Measurements from ENCODE around the gene SGCB.
A peak's percentile ranks its signal among the peaks of the same experiment; 100 is the strongest.

SGCB gene

DNA sequence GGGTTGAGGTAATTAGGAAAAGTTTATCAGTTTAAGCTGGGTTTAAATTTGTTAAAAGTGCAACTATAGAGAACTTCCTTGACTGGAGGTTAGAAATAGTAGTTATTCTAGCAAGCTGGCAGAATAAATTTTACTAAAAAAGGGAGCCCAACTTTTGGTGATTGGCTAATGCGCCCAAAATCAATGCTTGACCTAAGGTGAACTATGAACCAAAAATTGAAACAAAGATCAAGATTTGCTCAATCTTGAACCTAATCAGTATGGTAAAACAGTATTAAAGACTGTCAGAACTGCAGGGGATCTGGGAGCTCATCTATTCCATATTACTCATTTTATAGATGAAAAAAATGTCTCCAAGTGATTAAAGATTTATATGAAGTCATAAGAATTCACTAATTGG is 6.9 kb upstream of the SGCB start:
- H2AFZ ChIP-seq (ENCODE audit: low read depth, low read length, severe bottlenecking), result no peak overlapping the region
- no peaks in the 10 kb centered on the region for H3K36me3 ChIP-seq (ENCODE audit: low read length)
- no peaks in the 10 kb centered on the region for H3K9me2 ChIP-seq (replicated peaks; ENCODE audit: insufficient read depth, low read length)
- no peaks in the 10 kb centered on the region for H3K9me3 ChIP-seq (ENCODE audit: insufficient read depth, low read length)
- H3F3A ChIP-seq (ENCODE audit: insufficient read depth), result no peaks in the 10 kb centered on the region
- H3K9ac ChIP-seq (ENCODE audit: low read length), result no peak overlapping the region
- H3K27ac ChIP-seq (ENCODE audit: low read depth, low read length), result no peak overlapping the region
- H4K20me1 ChIP-seq (ENCODE audit: low read depth, low read length), result no peaks in the 10 kb centered on the region
- no peaks in the 10 kb centered on the region for H3K79me2 ChIP-seq (ENCODE audit: insufficient read depth, low read length)
- TF ChIP-seq EZH2phosphoT487 (conservative IDR thresholded peaks at IDR 0.05; ENCODE audit: low read length) (no peak), CTCF (IDR thresholded peaks at IDR 0.05; ENCODE audit: insufficient read depth, low read length, poor library complexity, severe bottlenecking) (no peak)
- H3K27me3 ChIP-seq (ENCODE audit: low read length), result no peaks in the 10 kb centered on the region
- no peak overlapping the region for H3K4me3 ChIP-seq (ENCODE audit: insufficient read depth, low read length, poor library complexity, severe bottlenecking)
- H3K4me2 ChIP-seq (ENCODE audit: low read depth, low read length, poor library complexity, severe bottlenecking), result no peak overlapping the region

DNA sequence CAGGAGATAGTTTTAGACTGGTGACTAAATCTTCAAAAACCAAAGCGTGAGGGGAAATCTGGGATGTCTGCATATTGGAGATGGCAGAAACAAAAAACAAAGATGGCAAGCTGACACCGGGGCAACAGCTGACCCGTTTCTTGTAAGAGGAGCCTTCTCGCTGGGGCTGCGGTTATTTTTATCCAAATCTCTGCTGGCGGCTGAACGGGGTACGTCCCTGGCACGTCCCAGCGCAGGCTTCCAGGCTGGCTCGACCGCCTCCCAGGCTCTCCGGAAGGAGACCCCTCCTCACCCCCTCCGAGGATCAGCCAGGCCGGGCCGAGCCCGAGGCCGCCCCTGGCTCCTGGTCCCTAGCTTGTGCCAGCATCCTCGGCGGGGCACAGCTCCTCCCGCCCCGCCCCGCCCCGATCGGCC is 403 bp downstream of the SGCB start:
- Histone ChIP-seq H3K4me3 (ENCODE audit: insufficient read depth, low read length, poor library complexity, severe bottlenecking) (peak overlapping the region; percentile 65), H3F3A (ENCODE audit: insufficient read depth) (no peaks in the 10 kb centered on the region)

DNA sequence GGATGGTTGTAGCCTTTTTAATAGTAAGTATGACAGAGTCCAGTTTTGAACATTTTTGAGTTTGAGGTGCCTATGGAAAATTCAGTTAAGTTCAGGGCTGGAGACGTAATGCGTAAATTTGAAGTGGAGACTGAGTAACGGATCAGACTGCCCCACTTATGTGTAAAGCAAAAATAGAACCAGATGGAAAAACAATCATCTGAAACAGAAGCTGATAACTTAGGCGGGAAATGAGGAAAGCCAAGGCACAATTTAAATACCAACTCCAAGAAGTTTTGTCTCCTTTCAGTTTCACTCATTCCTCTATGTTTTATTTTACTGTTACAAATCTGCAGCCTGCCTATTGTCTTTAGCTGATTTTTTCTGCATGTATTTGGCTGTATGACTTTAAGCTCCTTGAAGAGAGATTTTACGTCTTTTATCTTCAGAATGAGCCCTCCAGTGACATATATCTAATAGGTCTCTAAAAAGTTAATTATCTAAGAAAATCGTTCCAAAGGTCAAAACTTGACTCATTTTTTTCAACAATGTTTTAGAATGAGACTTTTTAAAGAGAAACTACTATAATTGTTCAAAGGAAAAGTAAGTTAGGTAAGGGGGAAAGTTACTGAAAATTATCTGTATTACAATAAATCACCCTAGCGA is 1.1 kb downstream of the SGCB start:
- Histone ChIP-seq H3K4me3 (ENCODE audit: insufficient read depth, low read length, poor library complexity, severe bottlenecking) (peak overlapping the region; percentile 65), H3K9me3 (ENCODE audit: insufficient read depth, low read length) (no peaks in the 10 kb centered on the region), H3K27ac (ENCODE audit: low read depth, low read length) (no peak overlapping the region), H3K9me2 (replicated peaks; ENCODE audit: insufficient read depth, low read length) (no peaks in the 10 kb centered on the region), H4K20me1 (ENCODE audit: low read depth, low read length) (no peaks in the 10 kb centered on the region), H3F3A (ENCODE audit: insufficient read depth) (no peaks in the 10 kb centered on the region), H2AFZ (ENCODE audit: low read depth, low read length, severe bottlenecking) (peak overlapping the region; percentile 57), H3K79me2 (ENCODE audit: insufficient read depth, low read length) (peaks cover 4% of the 10 kb centered on the region; the same call in 1 of the 2 replicates), H3K4me2 (ENCODE audit: low read depth, low read length, poor library complexity, severe bottlenecking) (peak overlapping the region; percentile 79), H3K36me3 (ENCODE audit: low read length) (no peaks in the 10 kb centered on the region), H3K9ac (ENCODE audit: low read length) (peak overlapping the region; percentile 64), H3K27me3 (ENCODE audit: low read length) (no peaks in the 10 kb centered on the region)
- TF ChIP-seq EZH2phosphoT487 (conservative IDR thresholded peaks at IDR 0.05; ENCODE audit: low read length) (no peak), CTCF (IDR thresholded peaks at IDR 0.05; ENCODE audit: insufficient read depth, low read length, poor library complexity, severe bottlenecking) (no peak)

More for the DNA sequence above, 403 bp downstream of the SGCB start:
- no peaks in the 10 kb centered on the region for H3K9me2 ChIP-seq (replicated peaks; ENCODE audit: insufficient read depth, low read length)
- peaks cover 4% of the 10 kb centered on the region; the same call in 1 of the 2 replicates for H3K79me2 ChIP-seq (ENCODE audit: insufficient read depth, low read length)
- no peaks in the 10 kb centered on the region for H4K20me1 ChIP-seq (ENCODE audit: low read depth, low read length)
- no peaks in the 10 kb centered on the region for H3K27me3 ChIP-seq (ENCODE audit: low read length)
- TF ChIP-seq EZH2phosphoT487 (conservative IDR thresholded peaks at IDR 0.05; ENCODE audit: low read length), result no peak
- H3K9ac ChIP-seq (ENCODE audit: low read length), result peak overlapping the region; percentile 64
- no peak overlapping the region for H3K27ac ChIP-seq (ENCODE audit: low read depth, low read length)
- H3K36me3 ChIP-seq (ENCODE audit: low read length), result no peaks in the 10 kb centered on the region
- no peaks in the 10 kb centered on the region for H3K9me3 ChIP-seq (ENCODE audit: insufficient read depth, low read length)
- H2AFZ ChIP-seq (ENCODE audit: low read depth, low read length, severe bottlenecking), result peak overlapping the region; percentile 57
- peak overlapping the region; percentile 79 for H3K4me2 ChIP-seq (ENCODE audit: low read depth, low read length, poor library complexity, severe bottlenecking)

DNA sequence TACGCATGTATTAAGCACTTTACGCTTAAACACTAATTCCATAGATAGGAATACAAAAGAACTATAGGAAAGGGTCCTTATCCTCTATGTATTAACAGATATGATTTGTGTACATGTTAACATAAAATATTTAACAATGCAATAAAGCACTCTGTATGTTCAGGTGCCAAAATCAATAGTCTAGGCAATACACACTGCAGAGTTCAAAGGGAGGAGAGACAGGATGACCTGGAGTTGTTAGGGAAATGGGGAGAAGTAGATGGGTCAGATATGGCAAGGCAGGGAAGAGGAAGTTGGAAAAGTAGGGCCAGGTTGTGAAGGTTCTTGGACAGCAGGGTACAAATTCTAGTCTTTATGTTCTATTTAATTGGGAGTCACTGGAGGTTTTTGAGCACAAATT is 2.9 kb downstream of the SGCB start:
- Histone ChIP-seq H4K20me1 (ENCODE audit: low read depth, low read length) (no peaks in the 10 kb centered on the region), H3K27ac (ENCODE audit: low read depth, low read length) (no peak overlapping the region), H3K27me3 (ENCODE audit: low read length) (no peaks in the 10 kb centered on the region), H3K9me2 (replicated peaks; ENCODE audit: insufficient read depth, low read length) (no peaks in the 10 kb centered on the region), H3K36me3 (ENCODE audit: low read length) (0 out of 2 replicates have a peak, but pooled peaks cover 5% of the 10 kb centered on the region), H3K9me3 (ENCODE audit: insufficient read depth, low read length) (no peaks in the 10 kb centered on the region), H3K79me2 (ENCODE audit: insufficient read depth, low read length) (peaks cover 4% of the 10 kb centered on the region; the same call in 1 of the 2 replicates), H2AFZ (ENCODE audit: low read depth, low read length, severe bottlenecking) (no peak overlapping the region), H3F3A (ENCODE audit: insufficient read depth) (no peaks in the 10 kb centered on the region), H3K4me3 (ENCODE audit: insufficient read depth, low read length, poor library complexity, severe bottlenecking) (no peak overlapping the region), H3K9ac (ENCODE audit: low read length) (no peak overlapping the region), H3K4me2 (ENCODE audit: low read depth, low read length, poor library complexity, severe bottlenecking) (no peak overlapping the region)
- TF ChIP-seq EZH2phosphoT487 (conservative IDR thresholded peaks at IDR 0.05; ENCODE audit: low read length) (no peak), CTCF (IDR thresholded peaks at IDR 0.05; ENCODE audit: insufficient read depth, low read length, poor library complexity, severe bottlenecking) (no peak)

Measured in SU-DHL-6 (cell line).